Stomach (tissue), 4 donors: ENCODE data around the gene ATP2C1.

Experiments
- CTCF ChIP-seq, 7 experiments: fragments of 450-650 bp in 4 of 7; fragments of 200-600 bp in 3 of 7; sonication (generic) in 3 of 7; IDR thresholded peaks; one replicate each; pipeline ENCODE4 v1.5.1; 2016 to 2019; ENCODE audit warnings: antibody characterized with exemption in 7 of 7, control low read depth in 2 of 7, mild to moderate bottlenecking in 1 of 7
- POLR2AphosphoS5 ChIP-seq, 3 donors: sonication (generic); formaldehyde crosslinking; IDR thresholded peaks; one replicate each; pipeline ENCODE4 v1.6.1; 2016; ENCODE audit warnings: antibody characterized with exemption in 3 of 3

- TF ChIP-seq CTCF (IDR thresholded peaks at IDR 0.05), result no peak
- no peak for TF ChIP-seq POLR2AphosphoS5 (IDR thresholded peaks at IDR 0.05)
Observed at GRCh38 chr3:131028844-131029243, 135.0 kb downstream of the ATP2C1 start.
